HEK293 (cell line): Measurements from ENCODE around the gene NXPH2.

Experiments used
- CTCF ChIP-seq: fragments of 450-650 bp; formaldehyde crosslinking; IDR thresholded peaks from 2 replicates; pipeline ENCODE4 v1.5.1; 2016; ENCODE audit warnings: missing biosample characterization, missing genetic modification characterization
- ELK4 ChIP-seq: IDR thresholded peaks from 2 replicates; pipeline ENCODE4 v1.6.1; 2011; ENCODE audit warnings: mild to moderate bottlenecking, low read depth, low read length, borderline replicate concordance
- OVOL3 ChIP-seq: fragments of 450-650 bp; formaldehyde crosslinking; IDR thresholded peaks from 2 replicates; pipeline ENCODE4 v1.5.1; 2016; ENCODE audit warnings: missing biosample characterization, missing genetic modification characterization
- ZEB2 ChIP-seq: fragments of 450-650 bp; formaldehyde crosslinking; IDR thresholded peaks from 2 replicates; pipeline ENCODE4 v1.5.1; 2016; ENCODE audit warnings: missing biosample characterization, missing genetic modification characterization
- ZNF114 ChIP-seq: fragments of 450-650 bp; formaldehyde crosslinking; IDR thresholded peaks from 2 replicates; pipeline ENCODE4 v1.5.0; 2017; ENCODE audit warnings: missing biosample characterization, missing genetic modification characterization
- ZNF157 ChIP-seq: fragments of 450-650 bp; formaldehyde crosslinking; IDR thresholded peaks from 2 replicates; pipeline ENCODE4 v1.5.1; 2016; ENCODE audit warnings: missing biosample characterization, missing genetic modification characterization
- ZNF23 ChIP-seq: fragments of 450-650 bp; formaldehyde crosslinking; IDR thresholded peaks from 2 replicates; pipeline ENCODE4 v1.5.1; 2016; ENCODE audit warnings: missing biosample characterization, missing genetic modification characterization, borderline replicate concordance

GRCh38 chr2:138621139-138621538 lies 159.1 kb downstream of the NXPH2 start:
- TF ChIP-seq CTCF (tag by site-specific recombination), result no peak
- TF ChIP-seq ZNF114 (tag by site-specific recombination), result no peak
- no peak for TF ChIP-seq ELK4
- TF ChIP-seq ZNF157 (tag by site-specific recombination), result no peak
- TF ChIP-seq OVOL3 (tag by site-specific recombination), result no peak
- TF ChIP-seq ZEB2 (tag by site-specific recombination), result no peak
- no peak for TF ChIP-seq ZNF23 (tag by site-specific recombination)
